Panc1 (cell line): ENCODE results near the gene PHLPP1. TPM values are rescaled to one million over a fixed set of nuclear protein-coding genes. Genes with fewer than 3 reads are reported as not detected.

Experiments used
- ATAC-seq: fragments of 200-7000 bp; cut with Tn5 transposase; 2 replicates; pipeline ENCODE4 v1.9.1; 2020; ENCODE audit warnings: mild to moderate bottlenecking, moderate library complexity
- BruUV-seq: library from RNA; stranded (reverse); fragments of 400-500 nt; replicated peaks from 2 replicates; lab custom pipeline; 2021; lab: Mats Ljungman, UMichigan
- CTCF ChIA-PET: fragments of 300-600 bp; sonication (Branson Sonifier 250); formaldehyde crosslinking; loops from one replicate; lab custom pipeline; 2022; ENCODE audit warnings: antibody characterized with exemption; lab: Charles Lee
- POLR2A ChIA-PET: fragments of 300-600 bp; sonication (Branson Sonifier 250); formaldehyde crosslinking; loops from one replicate; lab custom pipeline; 2022; ENCODE audit warnings: antibody characterized with exemption; lab: Charles Lee
- DNase-seq: peaks from one replicate; pipeline ENCODE4 v3.0.0-alpha.2; 2010; ENCODE audit warnings: low read depth, low spot score
- H3K27ac ChIP-seq: 2 replicates; pipeline ENCODE4 v1.5.1; 2011; ENCODE audit warnings: mild to moderate bottlenecking, low read length, inconsistent platforms
- H3K27me3 ChIP-seq: fragments of 200-500 bp; sonication (Bioruptor generic); 2 replicates; pipeline ENCODE4 v1.6.0; 2014; ENCODE audit warnings: low read length, inconsistent platforms; ENCODE audit not compliant: control insufficient read depth, insufficient read depth
- H3K36me3 ChIP-seq: fragments of 200-500 bp; sonication (Bioruptor generic); 2 replicates; pipeline ENCODE4 v1.5.1; 2014; ENCODE audit warnings: inconsistent platforms, mild to moderate bottlenecking, low read length, moderate library complexity; ENCODE audit not compliant: control insufficient read depth, insufficient read depth
- H3K4me1 ChIP-seq: 2 replicates; pipeline ENCODE4 v1.5.1; 2011; ENCODE audit warnings: inconsistent platforms, mild to moderate bottlenecking, low read length, moderate library complexity; ENCODE audit not compliant: control insufficient read depth, insufficient read depth
- H3K4me3 ChIP-seq, 2 experiments: 2 replicates each; pipeline ENCODE4 v1.5.1; 2011 to 2012; ENCODE audit warnings: low read depth in 2 of 2, low read length in 2 of 2, mild to moderate bottlenecking in 2 of 2, inconsistent platforms in 1 of 2, moderate library complexity in 1 of 2
- H3K9me3 ChIP-seq: fragments of 200-500 bp; sonication (Bioruptor generic); 2 replicates; pipeline ENCODE4 v1.5.1; 2014; ENCODE audit warnings: low read depth, mild to moderate bottlenecking, inconsistent platforms, low read length, moderate library complexity; ENCODE audit not compliant: control insufficient read depth, insufficient read depth
- POLR2AphosphoS5 ChIP-seq: IDR thresholded peaks from 2 replicates; pipeline ENCODE4 v1.6.1; 2012; ENCODE audit warnings: mild to moderate bottlenecking, low read depth, low read length, moderate library complexity
- REST ChIP-seq, 2 experiments: IDR thresholded peaks; 2 replicates each; pipeline ENCODE4 v1.6.1; 2011 to 2012; ENCODE audit warnings: low read depth in 2 of 2, control low read depth in 1 of 2, low read length in 1 of 2, mild to moderate bottlenecking in 1 of 2, moderate library complexity in 1 of 2; ENCODE audit not compliant: insufficient read depth in 1 of 2
- SIN3A ChIP-seq: IDR thresholded peaks from 2 replicates; pipeline ENCODE4 v1.6.1; 2012; ENCODE audit warnings: low read depth, mild to moderate bottlenecking, low read length, moderate library complexity, borderline replicate concordance; ENCODE audit not compliant: insufficient read depth
- TCF7L2 ChIP-seq: IDR thresholded peaks from 2 replicates; pipeline ENCODE4 v1.6.1; 2011; ENCODE audit warnings: mild to moderate bottlenecking, low read depth, low read length, inconsistent platforms
- in situ Hi-C: cut with HindIII; loops from 2 replicates; pipeline ENCODE4 v1.10.0; 2016; ENCODE audit warnings: low sequenced_read_pairs, low pct_unique_long_range_greater_than_20kb
- intact Hi-C: fragments of 100-400 bp; cut with micrococcal nuclease; formaldehyde crosslinking; loops from one replicate; pipeline ENCODE4 v1.10.0; 2022; ENCODE audit not compliant: unreplicated experiment
- total RNA-seq: library from RNA; stranded (reverse); gene quantifications from one replicate; pipeline ENCODE4 v1.2.1, GENCODE V29; 2021; ENCODE audit not compliant: unreplicated experiment
- TF ChIP-seq, protein P1 (sequence below): fragments of 450-650 bp; IDR thresholded peaks from 2 replicates; pipeline ENCODE4 v1.5.1; 2017; ENCODE audit warnings: mild to moderate bottlenecking

Gene PHLPP1
- total RNA-seq, 1 experiment from 2014 or later, result 6.3 TPM

DNA sequence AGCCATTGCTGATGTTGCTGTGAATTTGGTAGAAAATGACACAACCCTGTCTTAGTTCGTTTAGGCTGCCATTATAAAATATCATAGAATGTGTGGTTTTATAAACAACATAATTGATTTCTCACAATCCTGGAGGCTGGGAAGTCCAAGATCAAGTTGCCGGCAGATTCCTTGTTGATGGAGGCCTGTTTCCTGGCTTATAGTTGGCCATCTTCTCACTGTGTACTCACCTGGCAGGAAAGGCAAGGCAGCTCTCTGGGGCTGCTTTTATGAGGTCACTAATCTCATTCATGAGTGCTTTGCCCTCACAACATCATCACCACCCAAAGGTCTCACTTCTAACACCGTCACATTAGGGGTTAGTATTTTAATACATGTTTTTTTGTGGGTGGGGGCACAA is 58.4 kb downstream of the PHLPP1 start:
- ATAC-seq (no peak), DNase-seq (no peak)
- TF ChIP-seq POLR2AphosphoS5, result no peak
- no peak for TF ChIP-seq TCF7L2
- no peak for TF ChIP-seq SIN3A
- TF ChIP-seq, protein P1, sequence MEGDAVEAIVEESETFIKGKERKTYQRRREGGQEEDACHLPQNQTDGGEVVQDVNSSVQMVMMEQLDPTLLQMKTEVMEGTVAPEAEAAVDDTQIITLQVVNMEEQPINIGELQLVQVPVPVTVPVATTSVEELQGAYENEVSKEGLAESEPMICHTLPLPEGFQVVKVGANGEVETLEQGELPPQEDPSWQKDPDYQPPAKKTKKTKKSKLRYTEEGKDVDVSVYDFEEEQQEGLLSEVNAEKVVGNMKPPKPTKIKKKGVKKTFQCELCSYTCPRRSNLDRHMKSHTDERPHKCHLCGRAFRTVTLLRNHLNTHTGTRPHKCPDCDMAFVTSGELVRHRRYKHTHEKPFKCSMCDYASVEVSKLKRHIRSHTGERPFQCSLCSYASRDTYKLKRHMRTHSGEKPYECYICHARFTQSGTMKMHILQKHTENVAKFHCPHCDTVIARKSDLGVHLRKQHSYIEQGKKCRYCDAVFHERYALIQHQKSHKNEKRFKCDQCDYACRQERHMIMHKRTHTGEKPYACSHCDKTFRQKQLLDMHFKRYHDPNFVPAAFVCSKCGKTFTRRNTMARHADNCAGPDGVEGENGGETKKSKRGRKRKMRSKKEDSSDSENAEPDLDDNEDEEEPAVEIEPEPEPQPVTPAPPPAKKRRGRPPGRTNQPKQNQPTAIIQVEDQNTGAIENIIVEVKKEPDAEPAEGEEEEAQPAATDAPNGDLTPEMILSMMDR, result no peak
- no peak for TF ChIP-seq REST (IDR thresholded peaks at IDR 0.05; ENCODE audit: insufficient read depth in 1 of 2, low read depth in 2 of 2, low read length in 1 of 2)
- intact Hi-C loops, result no loop called here
- no peak overlapping the region for H3K27ac ChIP-seq
- H3K4me1 ChIP-seq, result no peaks in the 10 kb centered on the region
- POLR2A ChIA-PET, result no interaction called here
- CTCF ChIA-PET, result no interaction called here
- H3K27me3 ChIP-seq, result no peaks in the 10 kb centered on the region
- no TSS peak for BruUV-seq
- H3K36me3 ChIP-seq, result no peaks in the 10 kb centered on the region
- no peak overlapping the region for H3K4me3 ChIP-seq
- H3K9me3 ChIP-seq, result no peaks in the 10 kb centered on the region
- in situ Hi-C loops, result no loop called here

- H3K4me3 ChIP-seq, result no peak overlapping the region
- ChIA-PET CTCF (no interaction called here), POLR2A (no interaction called here)
- in situ Hi-C loops, result no loop called here
- H3K4me1 ChIP-seq, result no peaks in the 10 kb centered on the region
- intact Hi-C loops, result no loop called here
- no peaks in the 10 kb centered on the region for H3K36me3 ChIP-seq
- no peaks in the 10 kb centered on the region for H3K9me3 ChIP-seq
- BruUV-seq, result no TSS peak
- DNase-seq (no peak), ATAC-seq (no peak)
- TF ChIP-seq, protein P1, result no peak
- TF ChIP-seq TCF7L2 (no peak), REST (IDR thresholded peaks at IDR 0.05; ENCODE audit: insufficient read depth in 1 of 2, low read depth in 2 of 2, low read length in 1 of 2) (no peak), POLR2AphosphoS5 (no peak), SIN3A (no peak)
- H3K27me3 ChIP-seq, result no peaks in the 10 kb centered on the region
- no peak overlapping the region for H3K27ac ChIP-seq
These were observed 60.8 kb downstream of the PHLPP1 start for GRCh38 chr18:62776024-62776570.
